Measurements from ENCODE around the gene ATMIN. TPM values are rescaled to one million over a fixed set of nuclear protein-coding genes. Genes with fewer than 3 reads are reported as not detected.
A peak's percentile ranks its signal among the peaks of the same experiment; 100 is the strongest.

The ATMIN gene
- total and polyA plus RNA-seq, 2 of the 13 experiments (the other 11 are each of a cell fraction or from before 2014, with no cell fraction given): 34.6 to 60.4 TPM

GRCh38 chr16:81006813-81007695 lies 28.6 kb upstream of the ATMIN start, which contains the start of the genes CENPN and CMC2 (continued):
- TF ChIP-seq MXD1 (CRISPR knock-in tag; IDR thresholded peaks at IDR 0.05): peak; percentile 58
- TF ChIP-seq ZSCAN29 (CRISPR knock-in tag; conservative IDR thresholded peaks at IDR 0.05): peak; percentile 43
- TF ChIP-seq, protein P1, sequence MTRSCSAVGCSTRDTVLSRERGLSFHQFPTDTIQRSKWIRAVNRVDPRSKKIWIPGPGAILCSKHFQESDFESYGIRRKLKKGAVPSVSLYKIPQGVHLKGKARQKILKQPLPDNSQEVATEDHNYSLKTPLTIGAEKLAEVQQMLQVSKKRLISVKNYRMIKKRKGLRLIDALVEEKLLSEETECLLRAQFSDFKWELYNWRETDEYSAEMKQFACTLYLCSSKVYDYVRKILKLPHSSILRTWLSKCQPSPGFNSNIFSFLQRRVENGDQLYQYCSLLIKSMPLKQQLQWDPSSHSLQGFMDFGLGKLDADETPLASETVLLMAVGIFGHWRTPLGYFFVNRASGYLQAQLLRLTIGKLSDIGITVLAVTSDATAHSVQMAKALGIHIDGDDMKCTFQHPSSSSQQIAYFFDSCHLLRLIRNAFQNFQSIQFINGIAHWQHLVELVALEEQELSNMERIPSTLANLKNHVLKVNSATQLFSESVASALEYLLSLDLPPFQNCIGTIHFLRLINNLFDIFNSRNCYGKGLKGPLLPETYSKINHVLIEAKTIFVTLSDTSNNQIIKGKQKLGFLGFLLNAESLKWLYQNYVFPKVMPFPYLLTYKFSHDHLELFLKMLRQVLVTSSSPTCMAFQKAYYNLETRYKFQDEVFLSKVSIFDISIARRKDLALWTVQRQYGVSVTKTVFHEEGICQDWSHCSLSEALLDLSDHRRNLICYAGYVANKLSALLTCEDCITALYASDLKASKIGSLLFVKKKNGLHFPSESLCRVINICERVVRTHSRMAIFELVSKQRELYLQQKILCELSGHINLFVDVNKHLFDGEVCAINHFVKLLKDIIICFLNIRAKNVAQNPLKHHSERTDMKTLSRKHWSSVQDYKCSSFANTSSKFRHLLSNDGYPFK (CRISPR knock-in tag; IDR thresholded peaks at IDR 0.05; ENCODE audit: borderline replicate concordance): peak; percentile 75; the same call in 1 of the 2 replicates
- TF ChIP-seq, protein P2, sequence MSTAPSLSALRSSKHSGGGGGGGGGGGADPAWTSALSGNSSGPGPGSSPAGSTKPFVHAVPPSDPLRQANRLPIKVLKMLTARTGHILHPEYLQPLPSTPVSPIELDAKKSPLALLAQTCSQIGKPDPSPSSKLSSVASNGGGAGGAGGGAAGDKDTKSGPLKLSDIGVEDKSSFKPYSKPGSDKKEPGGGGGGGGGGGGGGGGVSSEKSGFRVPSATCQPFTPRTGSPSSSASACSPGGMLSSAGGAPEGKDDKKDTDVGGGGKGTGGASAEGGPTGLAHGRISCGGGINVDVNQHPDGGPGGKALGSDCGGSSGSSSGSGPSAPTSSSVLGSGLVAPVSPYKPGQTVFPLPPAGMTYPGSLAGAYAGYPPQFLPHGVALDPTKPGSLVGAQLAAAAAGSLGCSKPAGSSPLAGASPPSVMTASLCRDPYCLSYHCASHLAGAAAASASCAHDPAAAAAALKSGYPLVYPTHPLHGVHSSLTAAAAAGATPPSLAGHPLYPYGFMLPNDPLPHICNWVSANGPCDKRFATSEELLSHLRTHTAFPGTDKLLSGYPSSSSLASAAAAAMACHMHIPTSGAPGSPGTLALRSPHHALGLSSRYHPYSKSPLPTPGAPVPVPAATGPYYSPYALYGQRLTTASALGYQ (CRISPR knock-in tag; IDR thresholded peaks at IDR 0.05): 0 out of 2 replicates have a peak, but pooled peaks have one; percentile 66
- peak; percentile 26; the same call in 1 of the 2 replicates for TF ChIP-seq RFXANK (CRISPR knock-in tag; IDR thresholded peaks at IDR 0.05)
- peak; percentile 35 for TF ChIP-seq ZNF281 (CRISPR knock-in tag; IDR thresholded peaks at IDR 0.05; ENCODE audit: borderline replicate concordance)
- no peak for TF ChIP-seq CBX2 (IDR thresholded peaks at IDR 0.05; ENCODE audit: low read depth, low read length)
- TF ChIP-seq CBX2 (CRISPR knock-in tag; IDR thresholded peaks at IDR 0.05; ENCODE audit: low read depth): no peak
- TF ChIP-seq ISL2 (CRISPR knock-in tag; IDR thresholded peaks at IDR 0.05): peak; percentile 72
- TF ChIP-seq NPAS2 (CRISPR knock-in tag; IDR thresholded peaks at IDR 0.05; ENCODE audit: borderline replicate concordance): no peak
- TF ChIP-seq IRX3 (CRISPR knock-in tag; IDR thresholded peaks at IDR 0.05; ENCODE audit: borderline replicate concordance, low read depth): peak; percentile 95
- TF ChIP-seq ZKSCAN5 (CRISPR knock-in tag; IDR thresholded peaks at IDR 0.05): no peak
- TF ChIP-seq BRD4 (CRISPR knock-in tag; IDR thresholded peaks at IDR 0.05): peak; percentile 41
- peak; percentile 93 for TF ChIP-seq ZNF253 (CRISPR knock-in tag; IDR thresholded peaks at IDR 0.05; ENCODE audit: borderline replicate concordance)
- peak; percentile 85 for TF ChIP-seq EED (CRISPR knock-in tag; IDR thresholded peaks at IDR 0.05)
- peak; percentile 84; the same call in 1 of the 2 replicates for TF ChIP-seq DNMT1 (CRISPR knock-in tag; IDR thresholded peaks at IDR 0.05)
- TF ChIP-seq TP53 (CRISPR knock-in tag; conservative IDR thresholded peaks at IDR 0.05): peak; percentile 86
- peak; percentile 96 for TF ChIP-seq TMF1 (CRISPR knock-in tag; IDR thresholded peaks at IDR 0.05; ENCODE audit: low read depth)
- peak; percentile 81; the same call in 1 of the 2 replicates for TF ChIP-seq ZNF598 (CRISPR knock-in tag; IDR thresholded peaks at IDR 0.05; ENCODE audit: borderline replicate concordance)
- TF ChIP-seq ZNF207 (IDR thresholded peaks at IDR 0.05; ENCODE audit: borderline replicate concordance): no peak
- no peak for TF ChIP-seq ZBTB1 (CRISPR knock-in tag; IDR thresholded peaks at IDR 0.05; ENCODE audit: borderline replicate concordance)
- TF ChIP-seq ZNF557 (CRISPR knock-in tag; IDR thresholded peaks at IDR 0.05): no peak
